Uterus (tissue), 2 donors: Measurements from ENCODE around the gene CACNG5.

ENCODE experiments used
- POLR2A ChIP-seq, 2 donors: fragments of 450-650 bp; IDR thresholded peaks; one replicate each; pipeline ENCODE4 v1.6.1; 2016; ENCODE audit warnings: antibody characterized with exemption in 2 of 2, mild to moderate bottlenecking in 1 of 2, moderate library complexity in 1 of 2
- TF ChIP-seq, protein P1 (sequence below), 4 experiments: fragments of 200-600 bp in 2 of 4; fragments of 450-650 bp in 2 of 4; sonication (generic) in 2 of 4; IDR thresholded peaks; one replicate each; pipeline ENCODE4 v1.5.1; 2016 to 2019; ENCODE audit warnings: antibody characterized with exemption in 4 of 4, mild to moderate bottlenecking in 2 of 4, moderate library complexity in 1 of 4

DNA sequence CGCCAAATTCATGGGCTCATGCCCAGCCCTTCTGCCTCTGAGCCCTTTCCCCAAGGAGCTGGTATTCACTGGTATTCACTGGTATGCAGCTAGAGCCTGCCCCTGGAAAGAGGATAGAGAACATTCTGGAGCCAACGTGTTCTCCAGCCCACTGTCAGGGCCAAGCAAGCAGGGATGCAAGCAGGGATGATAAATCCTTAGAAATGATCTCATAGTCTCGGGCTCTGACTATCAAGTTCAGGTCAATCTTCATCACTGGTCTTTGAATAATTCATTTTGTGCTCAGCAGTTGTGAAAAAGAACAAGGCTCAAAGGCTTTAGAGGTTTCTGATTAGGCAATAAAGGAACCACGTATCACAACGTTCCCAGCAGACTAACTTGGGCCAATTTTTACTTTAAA, 57.3 kb downstream of the CACNG5 start:
- TF ChIP-seq, protein P1, sequence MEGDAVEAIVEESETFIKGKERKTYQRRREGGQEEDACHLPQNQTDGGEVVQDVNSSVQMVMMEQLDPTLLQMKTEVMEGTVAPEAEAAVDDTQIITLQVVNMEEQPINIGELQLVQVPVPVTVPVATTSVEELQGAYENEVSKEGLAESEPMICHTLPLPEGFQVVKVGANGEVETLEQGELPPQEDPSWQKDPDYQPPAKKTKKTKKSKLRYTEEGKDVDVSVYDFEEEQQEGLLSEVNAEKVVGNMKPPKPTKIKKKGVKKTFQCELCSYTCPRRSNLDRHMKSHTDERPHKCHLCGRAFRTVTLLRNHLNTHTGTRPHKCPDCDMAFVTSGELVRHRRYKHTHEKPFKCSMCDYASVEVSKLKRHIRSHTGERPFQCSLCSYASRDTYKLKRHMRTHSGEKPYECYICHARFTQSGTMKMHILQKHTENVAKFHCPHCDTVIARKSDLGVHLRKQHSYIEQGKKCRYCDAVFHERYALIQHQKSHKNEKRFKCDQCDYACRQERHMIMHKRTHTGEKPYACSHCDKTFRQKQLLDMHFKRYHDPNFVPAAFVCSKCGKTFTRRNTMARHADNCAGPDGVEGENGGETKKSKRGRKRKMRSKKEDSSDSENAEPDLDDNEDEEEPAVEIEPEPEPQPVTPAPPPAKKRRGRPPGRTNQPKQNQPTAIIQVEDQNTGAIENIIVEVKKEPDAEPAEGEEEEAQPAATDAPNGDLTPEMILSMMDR (IDR thresholded peaks at IDR 0.05), result no peak
- TF ChIP-seq POLR2A (IDR thresholded peaks at IDR 0.05), result no peak
